ENCODE data around the gene ZMYND11.

Gene ZMYND11

GRCh38 chr10:104862-105565 lies 30.2 kb upstream of the ZMYND11 start:
- no peak for TF ChIP-seq CTCF (conservative IDR thresholded peaks at IDR 0.05; ENCODE audit: low read depth, low read length)
- H3K4me3 ChIP-seq (ENCODE audit: low read depth, low read length), result no peak overlapping the region
- DNase-seq (ENCODE audit: low read depth), result no peak

GRCh38 chr10:105806-106205 lies 29.4 kb upstream of the ZMYND11 start:
- no peak for TF ChIP-seq CTCF (conservative IDR thresholded peaks at IDR 0.05; ENCODE audit: low read depth, low read length)

GRCh38 chr10:106740-107139 lies 28.5 kb upstream of the ZMYND11 start:
- TF ChIP-seq CTCF (conservative IDR thresholded peaks at IDR 0.05; ENCODE audit: low read depth, low read length), result no peak
- no peak for DNase-seq (ENCODE audit: low read depth)
- H3K4me3 ChIP-seq (ENCODE audit: low read depth, low read length), result no peak overlapping the region

More at GRCh38 chr10:105806-106205, 29.4 kb upstream of the ZMYND11 start:
- DNase-seq (ENCODE audit: low read depth), result no peak
- H3K4me3 ChIP-seq (ENCODE audit: low read depth, low read length), result no peak overlapping the region

GRCh38 chr10:112246-112645 lies 23.0 kb upstream of the ZMYND11 start:
- no peak for DNase-seq (ENCODE audit: low read depth)
- no peak for TF ChIP-seq CTCF (conservative IDR thresholded peaks at IDR 0.05; ENCODE audit: low read depth, low read length)
- no peak overlapping the region for H3K4me3 ChIP-seq (ENCODE audit: low read depth, low read length)

GRCh38 chr10:124874-125273 lies 10.4 kb upstream of the ZMYND11 start:
- TF ChIP-seq CTCF (conservative IDR thresholded peaks at IDR 0.05; ENCODE audit: low read depth, low read length), result no peak

GRCh38 chr10:127612-128432 lies 7.4 kb upstream of the ZMYND11 start:
- DNase-seq (ENCODE audit: low read depth), result no peak
- no peak overlapping the region for H3K4me3 ChIP-seq (ENCODE audit: low read depth, low read length)
- TF ChIP-seq CTCF (conservative IDR thresholded peaks at IDR 0.05; ENCODE audit: low read depth, low read length), result no peak

More at GRCh38 chr10:124874-125273, 10.4 kb upstream of the ZMYND11 start:
- no peak for DNase-seq (ENCODE audit: low read depth)
- no peak overlapping the region for H3K4me3 ChIP-seq (ENCODE audit: low read depth, low read length)
